H9 (cell line): ENCODE data around the gene UPB1. TPM values are rescaled to one million over a fixed set of nuclear protein-coding genes. Genes with fewer than 3 reads are reported as not detected.

ENCODE experiments used
- DNase-seq: peaks from one replicate; pipeline ENCODE4 v3.0.0-alpha.2; 2017
- H2AFZ ChIP-seq: one replicate; pipeline ENCODE4 v1.6.1; 2013; ENCODE audit warnings: mild to moderate bottlenecking, low read length, control low read depth, moderate library complexity
- H2AK5ac ChIP-seq: 2 replicates; pipeline ENCODE4 v1.6.1; 2013; ENCODE audit warnings: low read length, control low read depth, mixed read lengths; ENCODE audit not compliant: insufficient read length
- H2BK120ac ChIP-seq: one replicate; pipeline ENCODE4 v1.6.1; 2013; ENCODE audit warnings: low read depth, mild to moderate bottlenecking, low read length, control low read depth, inconsistent platforms; ENCODE audit not compliant: poor library complexity, severe bottlenecking
- H2BK12ac ChIP-seq: 2 replicates; pipeline ENCODE4 v1.6.1; 2013; ENCODE audit warnings: low read length, control low read depth, mixed read lengths, low read depth; ENCODE audit not compliant: insufficient read length
- H2BK15ac ChIP-seq: 2 replicates; pipeline ENCODE4 v1.6.1; 2013; ENCODE audit warnings: low read depth, low read length, control low read depth
- H2BK20ac ChIP-seq: one replicate; pipeline ENCODE4 v1.6.1; 2013; ENCODE audit warnings: low read depth, mild to moderate bottlenecking, low read length, control low read depth, inconsistent platforms; ENCODE audit not compliant: poor library complexity, severe bottlenecking
- H2BK5ac ChIP-seq: 2 replicates; pipeline ENCODE4 v1.6.1; 2013; ENCODE audit warnings: low read length, control low read depth, mixed read lengths; ENCODE audit not compliant: insufficient read length
- H3K14ac ChIP-seq: 2 replicates; pipeline ENCODE4 v1.6.1; 2013; ENCODE audit warnings: low read length, control low read depth; ENCODE audit not compliant: insufficient read depth
- H3K18ac ChIP-seq: 2 replicates; pipeline ENCODE4 v1.6.1; 2013; ENCODE audit warnings: low read depth, mild to moderate bottlenecking, mixed read lengths, low read length, control low read depth; ENCODE audit not compliant: insufficient read length
- H3K23ac ChIP-seq: 2 replicates; pipeline ENCODE4 v1.6.1; 2013; ENCODE audit warnings: low read length, control low read depth, mixed read lengths, low read depth; ENCODE audit not compliant: insufficient read length
- H3K23me2 ChIP-seq: 2 replicates; pipeline ENCODE4 v1.6.1; 2013; ENCODE audit warnings: low read depth, mild to moderate bottlenecking, mixed read lengths, low read length, control low read depth; ENCODE audit not compliant: insufficient read length, poor library complexity, severe bottlenecking
- H3K27ac ChIP-seq: 2 replicates; pipeline ENCODE4 v1.5.1; 2013; ENCODE audit warnings: low read length, control low read depth, mixed read lengths, low read depth; ENCODE audit not compliant: insufficient read length
- H3K27me3 ChIP-seq: 2 replicates; pipeline ENCODE4 v1.6.1; 2013; ENCODE audit warnings: low read length, control low read depth, inconsistent platforms; ENCODE audit not compliant: insufficient read depth
- H3K4ac ChIP-seq: 2 replicates; pipeline ENCODE4 v1.6.1; 2013; ENCODE audit warnings: low read depth, mild to moderate bottlenecking, control low read depth, inconsistent platforms, low read length, moderate library complexity
- H3K4me1 ChIP-seq: 2 replicates; pipeline ENCODE4 v1.6.1; 2013; ENCODE audit warnings: low read length, control low read depth, inconsistent platforms; ENCODE audit not compliant: insufficient read depth
- H3K4me2 ChIP-seq: 2 replicates; pipeline ENCODE4 v1.6.1; 2013; ENCODE audit warnings: low read length, control low read depth, mixed read lengths; ENCODE audit not compliant: insufficient read length, insufficient read depth
- H3K56ac ChIP-seq: 2 replicates; pipeline ENCODE4 v1.6.1; 2013; ENCODE audit warnings: low read depth, mild to moderate bottlenecking, mixed read lengths, low read length, control low read depth; ENCODE audit not compliant: insufficient read length
- H3K79me1 ChIP-seq: 2 replicates; pipeline ENCODE4 v1.6.1; 2013; ENCODE audit warnings: low read depth, mild to moderate bottlenecking, moderate library complexity, low read length, control low read depth, inconsistent platforms; ENCODE audit not compliant: insufficient read depth, poor library complexity, severe bottlenecking
- H3K79me2 ChIP-seq: 2 replicates; pipeline ENCODE4 v1.6.1; 2013; ENCODE audit warnings: low read length, control low read depth, inconsistent platforms; ENCODE audit not compliant: insufficient read depth
- H3K9ac ChIP-seq: 2 replicates; pipeline ENCODE4 v1.6.1; 2013; ENCODE audit warnings: low read length, control low read depth, mixed read lengths; ENCODE audit not compliant: insufficient read length; ENCODE audit errors: extremely low read depth
- H3K9me3 ChIP-seq: one replicate; pipeline ENCODE4 v1.6.1; 2013; ENCODE audit warnings: low read depth, low read length, inconsistent platforms; ENCODE audit not compliant: control insufficient read depth
- H3T11ph ChIP-seq: one replicate; pipeline ENCODE4 v1.6.1; 2013; ENCODE audit warnings: mild to moderate bottlenecking, low read length, control low read depth, inconsistent platforms
- H4K20me1 ChIP-seq: one replicate; pipeline ENCODE4 v1.6.1; 2013; ENCODE audit not compliant: control insufficient read depth, insufficient read length, insufficient read depth
- H4K5ac ChIP-seq: 2 replicates; pipeline ENCODE4 v1.6.1; 2013; ENCODE audit warnings: low read depth, mild to moderate bottlenecking, mixed read lengths, low read length, control low read depth; ENCODE audit not compliant: insufficient read length
- H4K8ac ChIP-seq: replicated peaks from 2 replicates; pipeline ENCODE4 v1.6.1; 2013; ENCODE audit warnings: low read length, control low read depth, mixed read lengths, low read depth; ENCODE audit not compliant: insufficient read length
- H4K91ac ChIP-seq: 2 replicates; pipeline ENCODE4 v1.6.1; 2013; ENCODE audit warnings: low read depth, mild to moderate bottlenecking, moderate library complexity, mixed read lengths, low read length, control low read depth; ENCODE audit not compliant: insufficient read length
- H3K27ac Mint-ChIP-seq, 3 experiments: 2 replicates in 2 of 3; 3 replicates in 1 of 3; pipeline ENCODE4 v1.8.0; 2020 to 2021; ENCODE audit warnings: mixed read lengths in 3 of 3, mild to moderate bottlenecking in 1 of 3, moderate library complexity in 1 of 3
- H3K27me3 Mint-ChIP-seq: 2 replicates; pipeline ENCODE4 v1.8.0; 2021; ENCODE audit warnings: low read depth, mild to moderate bottlenecking, moderate library complexity, mixed read lengths
- H3K36me3 Mint-ChIP-seq, 3 experiments: 2 replicates in 2 of 3; 3 replicates in 1 of 3; pipeline ENCODE4 v1.8.0; 2020 to 2021; ENCODE audit warnings: low read depth in 3 of 3, mixed read lengths in 3 of 3; ENCODE audit not compliant: insufficient read depth in 1 of 3
- H3K4me1 Mint-ChIP-seq, 2 experiments: 2 replicates each; pipeline ENCODE4 v1.8.0; 2020; ENCODE audit warnings: mixed read lengths in 2 of 2
- H3K4me3 Mint-ChIP-seq, 2 experiments: 2 replicates in 1 of 2; 3 replicates in 1 of 2; pipeline ENCODE4 v1.8.0; 2020 to 2021; ENCODE audit warnings: mild to moderate bottlenecking in 2 of 2, mixed read lengths in 2 of 2, moderate library complexity in 1 of 2
- H3K9me3 Mint-ChIP-seq, 2 experiments: 2 replicates in 1 of 2; 3 replicates in 1 of 2; pipeline ENCODE4 v1.8.0; 2020; ENCODE audit warnings: mild to moderate bottlenecking in 2 of 2, mixed read lengths in 2 of 2, moderate library complexity in 1 of 2
- WGBS: extraction: QIAGEN DNeasy Blood & Tissue Kit; methylation state at CpG from one replicate; pipeline ENCODE4 v1.1.7; 2013; ENCODE audit warnings: missing lambda C conversion rate, low lambda C conversion rate, mixed read lengths; ENCODE audit not compliant: insufficient read length; ENCODE audit errors: extremely low coverage; 5-methylcytosine and 5-hydroxymethylcytosine counted together
- total RNA-seq: library from RNA; stranded (reverse); gene quantifications from 2 replicates; pipeline ENCODE4 v1.2.1, GENCODE V29; 2021
- TF ChIP-seq, protein P1 (sequence below): fragments of 200-600 bp; sonication (generic); conservative IDR thresholded peaks from 3 replicates; pipeline ENCODE4 v1.8.0; 2021; ENCODE audit warnings: antibody characterized with exemption, mild to moderate bottlenecking

The UPB1 gene
- total RNA-seq, 1 experiment from 2014 or later: not detected

DNA sequence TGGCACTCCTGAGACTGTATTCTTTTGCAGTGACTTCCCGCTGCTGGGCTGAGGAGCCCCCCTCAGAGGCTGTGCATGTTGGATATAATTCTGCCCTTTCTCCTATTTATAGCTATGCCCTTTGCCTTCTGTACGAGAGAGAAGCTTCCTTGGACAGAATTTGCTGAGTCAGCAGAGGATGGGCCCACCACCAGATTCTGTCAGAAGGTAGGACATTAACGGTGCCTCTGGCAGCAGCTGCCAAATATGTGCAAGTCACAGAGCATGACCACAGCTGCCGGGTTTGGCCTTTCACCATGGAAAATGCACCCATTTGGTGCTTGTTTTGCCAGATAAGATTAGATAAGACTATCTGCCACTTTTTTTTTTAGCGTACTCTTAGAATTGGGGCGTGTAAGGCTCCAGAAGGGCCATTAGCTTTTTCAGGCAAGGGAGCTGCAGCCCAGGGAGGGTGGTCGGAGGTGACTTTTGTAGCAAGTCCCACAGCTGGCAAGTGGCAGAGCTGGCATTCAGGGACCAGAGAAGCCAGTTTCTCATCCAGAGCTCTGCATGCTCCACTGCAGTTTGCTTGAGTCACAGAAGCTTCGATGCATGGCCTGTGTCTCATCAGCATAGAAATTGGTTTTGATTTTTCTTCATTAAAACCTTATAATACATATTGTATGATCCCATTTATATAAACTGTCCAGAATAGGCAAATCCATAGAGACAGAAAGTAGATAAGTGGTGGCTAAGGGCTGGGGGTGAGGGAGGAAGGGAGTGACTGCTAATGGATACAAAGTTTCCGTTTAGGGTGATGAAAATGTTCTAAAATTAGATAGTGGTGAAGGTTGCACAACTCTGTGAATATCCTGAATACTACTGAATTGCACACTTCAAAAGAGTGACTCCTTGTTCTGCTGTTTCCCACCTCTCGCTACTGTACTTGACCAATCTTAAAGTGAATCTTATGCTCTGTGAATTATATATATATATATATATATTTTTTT is 15.8 kb downstream of the UPB1 start:
- Histone ChIP-seq H3K9me3 (no peaks in the 10 kb centered on the region), H2AFZ (no peak overlapping the region), H3K79me1 (no peaks in the 10 kb centered on the region), H3K18ac (no peak overlapping the region), H4K8ac (no peak overlapping the region), H3T11ph (no peak overlapping the region), H3K56ac (no peak overlapping the region), H3K14ac (no peak overlapping the region), H3K9ac (no peak overlapping the region), H2BK15ac (no peak overlapping the region), H2BK12ac (no peak overlapping the region), H2BK5ac (no peak overlapping the region), H3K27me3 (no peaks in the 10 kb centered on the region), H3K23me2 (no peaks in the 10 kb centered on the region), H3K23ac (no peak overlapping the region), H4K20me1 (no peaks in the 10 kb centered on the region), H3K4me2 (no peak overlapping the region), H3K79me2 (no peaks in the 10 kb centered on the region), H2BK20ac (no peak overlapping the region), H2AK5ac (no peak overlapping the region), H2BK120ac (no peak overlapping the region), H3K4me1 (no peaks in the 10 kb centered on the region; the same call in 1 of the 2 replicates), H4K91ac (no peak overlapping the region), H3K27ac (no peak overlapping the region), H4K5ac (no peak overlapping the region), H3K4ac (no peak overlapping the region)
- H3K27ac Mint-ChIP-seq: no peak overlapping the region
- peaks cover 2% of the 10 kb centered on the region; the same call in 1 of the 2 replicates for H3K27me3 Mint-ChIP-seq
- WGBS: no CpG with 5 or more reads among the region's 10 CpGs
- TF ChIP-seq, protein P1, sequence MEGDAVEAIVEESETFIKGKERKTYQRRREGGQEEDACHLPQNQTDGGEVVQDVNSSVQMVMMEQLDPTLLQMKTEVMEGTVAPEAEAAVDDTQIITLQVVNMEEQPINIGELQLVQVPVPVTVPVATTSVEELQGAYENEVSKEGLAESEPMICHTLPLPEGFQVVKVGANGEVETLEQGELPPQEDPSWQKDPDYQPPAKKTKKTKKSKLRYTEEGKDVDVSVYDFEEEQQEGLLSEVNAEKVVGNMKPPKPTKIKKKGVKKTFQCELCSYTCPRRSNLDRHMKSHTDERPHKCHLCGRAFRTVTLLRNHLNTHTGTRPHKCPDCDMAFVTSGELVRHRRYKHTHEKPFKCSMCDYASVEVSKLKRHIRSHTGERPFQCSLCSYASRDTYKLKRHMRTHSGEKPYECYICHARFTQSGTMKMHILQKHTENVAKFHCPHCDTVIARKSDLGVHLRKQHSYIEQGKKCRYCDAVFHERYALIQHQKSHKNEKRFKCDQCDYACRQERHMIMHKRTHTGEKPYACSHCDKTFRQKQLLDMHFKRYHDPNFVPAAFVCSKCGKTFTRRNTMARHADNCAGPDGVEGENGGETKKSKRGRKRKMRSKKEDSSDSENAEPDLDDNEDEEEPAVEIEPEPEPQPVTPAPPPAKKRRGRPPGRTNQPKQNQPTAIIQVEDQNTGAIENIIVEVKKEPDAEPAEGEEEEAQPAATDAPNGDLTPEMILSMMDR: no peak
- H3K4me1 Mint-ChIP-seq: peaks cover 33 to 34% of the 10 kb centered on the region in 2 experiments
- no peaks in the 10 kb centered on the region; a peak in 1 of 7 replicates for H3K36me3 Mint-ChIP-seq
- no peak overlapping the region for H3K4me3 Mint-ChIP-seq
- no peak for DNase-seq
- H3K9me3 Mint-ChIP-seq: no peaks in the 10 kb centered on the region; a peak in 1 of 5 replicates
